B cell (primary cell): ENCODE data around the gene KRTAP4-3.
"Not testable (repeated sequence)": the region's sequence is repeated elsewhere in the genome, so short reads cannot be mapped to it uniquely, and the experiment has no call there.

ENCODE experiments used
- CTCF ChIP-seq: fragments of 200-600 bp; IDR thresholded peaks from one replicate; pipeline ENCODE4 v1.8.0; 2022; ENCODE audit warnings: antibody characterized with exemption, mild to moderate bottlenecking
- EZH2 ChIP-seq: IDR thresholded peaks from 2 replicates; pipeline ENCODE4 v1.6.1; 2012; ENCODE audit warnings: borderline replicate concordance, low read depth, mild to moderate bottlenecking, moderate library complexity, low read length; ENCODE audit not compliant: insufficient read depth, poor library complexity, severe bottlenecking

GRCh38 chr17:41189837-41190318 is 21.9 kb upstream of the KRTAP4-3 start, which contains the start of gene KRTAP9-1:
- not testable (repeated sequence) for TF ChIP-seq CTCF, EZH2
